HUES64 (cell line): ENCODE data around the gene SCGB1C1.
"Not testable (repeated sequence)": the region's sequence is repeated elsewhere in the genome, so short reads cannot be mapped to it uniquely, and the experiment has no call there.

ENCODE experiments used
- H3K27ac ChIP-seq: 2 replicates; pipeline ENCODE4 v1.7.0; 2013; ENCODE audit warnings: low read depth, low read length, inconsistent platforms
- H3K27me3 ChIP-seq: 2 replicates; pipeline ENCODE4 v1.6.1; 2013; ENCODE audit warnings: mild to moderate bottlenecking, low read length; ENCODE audit not compliant: insufficient read depth
- H3K36me3 ChIP-seq: 2 replicates; pipeline ENCODE4 v1.6.1; 2013; ENCODE audit warnings: mild to moderate bottlenecking, low read length; ENCODE audit not compliant: insufficient read depth
- H3K4me1 ChIP-seq: 2 replicates; pipeline ENCODE4 v1.6.1; 2013; ENCODE audit warnings: mild to moderate bottlenecking, low read length, moderate library complexity; ENCODE audit not compliant: insufficient read depth
- H3K4me3 ChIP-seq: 2 replicates; pipeline ENCODE4 v1.5.1; 2013; ENCODE audit warnings: mild to moderate bottlenecking, low read length, moderate library complexity
- H3K9ac ChIP-seq: 2 replicates; pipeline ENCODE4 v1.6.1; 2013; ENCODE audit warnings: mild to moderate bottlenecking, low read depth, low read length
- H3K9me3 ChIP-seq: 2 replicates; pipeline ENCODE4 v1.6.1; 2013; ENCODE audit warnings: low read depth, low read length; ENCODE audit not compliant: insufficient read depth
- WGBS: fragments of 150-250, 120-280 bp; methylation state at CpG from one replicate; pipeline ENCODE4 v1.1.7; 2013; ENCODE audit warnings: missing lambda C conversion rate; 5-methylcytosine and 5-hydroxymethylcytosine counted together

SCGB1C1 gene

DNA sequence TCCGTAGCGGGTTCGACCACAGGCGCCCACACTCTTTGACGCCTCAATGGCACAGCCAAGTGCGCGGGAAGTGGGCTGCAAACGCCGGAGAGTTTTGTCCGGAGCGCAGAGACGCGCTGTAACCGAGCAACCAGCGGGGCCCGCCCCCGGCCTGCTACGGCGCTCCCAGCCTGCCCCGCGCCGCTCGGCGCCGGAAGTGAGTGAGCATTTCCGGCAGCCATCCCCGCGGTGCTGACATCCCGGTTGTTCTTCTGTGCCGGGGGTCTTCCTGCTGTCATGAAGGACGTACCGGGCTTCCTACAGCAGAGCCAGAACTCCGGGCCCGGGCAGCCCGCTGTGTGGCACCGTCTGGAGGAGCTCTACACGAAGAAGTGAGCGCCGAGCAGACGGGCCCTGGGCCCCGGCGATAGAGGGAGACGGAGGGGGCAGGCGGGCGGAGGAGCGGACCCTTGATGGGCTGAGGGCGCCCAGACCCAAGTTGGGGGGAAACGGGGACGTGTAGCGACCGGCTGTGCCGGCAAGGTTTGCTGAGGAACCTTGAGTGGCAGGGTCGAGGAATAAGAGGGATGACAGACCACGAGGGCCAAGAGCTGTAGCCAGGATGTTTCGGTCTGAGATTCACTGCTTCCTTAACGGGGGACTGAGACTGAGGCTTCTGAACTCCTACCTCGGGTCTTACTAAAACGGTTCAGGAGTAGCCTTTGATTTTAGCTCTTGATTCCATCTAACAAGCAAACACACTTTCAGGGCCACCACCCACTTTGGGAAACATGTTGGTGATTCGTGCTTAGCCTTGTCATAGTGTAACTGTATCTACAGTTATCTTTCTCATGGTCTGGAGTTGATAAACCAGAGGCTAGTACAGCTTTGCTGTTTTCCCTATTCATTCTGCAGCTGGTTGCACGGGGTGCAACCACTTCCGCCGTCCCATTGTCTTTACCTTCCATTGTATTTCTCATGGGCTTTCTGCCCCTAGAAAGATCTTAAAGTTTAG lies 44.2 kb downstream of the SCGB1C1 start, which contains the start of gene PSMD13:
TSS of gene PSMD13 (plus strand) at position 203 of the 994 bp plus-strand sequence. CDS start at position 277, 74 bp downstream.
- peak within 1 kb of the TSS; percentile 90 for H3K4me3 ChIP-seq
- H3K4me1 ChIP-seq, result 0 out of 2 replicates have a peak, but pooled peaks cover 6% of the 10 kb centered on the region
- peak within 1 kb of the TSS; percentile 92 for H3K9ac ChIP-seq
- no peaks in the 10 kb centered on the region for H3K27me3 ChIP-seq
- peak within 1 kb of the TSS; percentile 80 for H3K27ac ChIP-seq
- H3K9me3 ChIP-seq, result no peaks in the 10 kb centered on the region
- 2% methylated on average over 61 of the region's 62 CpGs for WGBS
- peaks cover 36% of the 10 kb centered on the region for H3K36me3 ChIP-seq

DNA sequence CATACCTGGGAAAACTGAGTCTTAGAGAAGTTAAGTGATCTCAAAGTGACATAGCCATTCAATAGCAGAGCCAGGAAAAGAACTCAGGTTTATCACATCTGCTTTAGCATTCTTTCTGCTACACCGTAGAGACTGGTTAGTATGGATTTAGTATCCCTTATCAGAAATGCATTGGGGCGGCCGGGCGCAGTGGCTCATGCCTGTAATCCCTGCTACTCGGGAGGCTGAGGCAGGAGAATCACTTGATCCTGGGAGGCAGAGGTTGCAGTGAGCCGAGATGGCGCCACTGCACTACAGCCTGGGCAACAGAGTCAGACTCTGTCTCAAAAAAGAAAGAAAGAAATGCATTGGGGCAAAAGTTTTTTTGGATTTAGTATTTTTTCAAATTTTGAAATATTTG lies 45.5 kb downstream of the SCGB1C1 start:
- H3K4me1 ChIP-seq, H3K27me3 ChIP-seq, H3K9me3 ChIP-seq, H3K9ac ChIP-seq, H3K27ac ChIP-seq: not testable (repeated sequence)
- WGBS, result 92% methylated on average over 7 of the region's 7 CpGs
- H3K4me3 ChIP-seq, result peak overlapping the region; percentile 83
- peaks cover 43% of the 10 kb centered on the region for H3K36me3 ChIP-seq

DNA sequence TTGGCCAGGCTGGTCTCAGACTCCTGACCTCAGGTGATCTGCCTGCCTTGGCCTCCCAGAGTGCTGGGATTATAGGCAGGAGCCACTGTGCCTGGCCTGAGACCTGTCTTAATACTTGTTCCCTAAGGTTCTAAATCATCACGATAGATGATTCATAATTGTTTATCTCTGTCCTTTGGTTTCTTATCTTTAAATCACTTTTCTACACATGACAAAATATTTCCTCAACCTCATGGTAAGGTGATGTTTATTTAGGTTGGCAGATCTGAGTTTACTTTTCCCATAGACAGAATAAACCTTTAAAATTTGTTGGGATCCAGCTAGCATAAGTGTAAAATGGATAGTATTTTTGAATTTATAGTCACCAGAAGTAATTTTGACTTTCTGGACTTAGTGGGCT lies 47.4 kb downstream of the SCGB1C1 start:
- no peak overlapping the region for H3K27ac ChIP-seq
- 100% methylated on average over 1 of the region's 1 CpG for WGBS
- H3K27me3 ChIP-seq, result no peaks in the 10 kb centered on the region
- H3K9me3 ChIP-seq, result no peaks in the 10 kb centered on the region
- 0 out of 2 replicates have a peak, but pooled peaks cover 6% of the 10 kb centered on the region for H3K4me1 ChIP-seq
- no peak overlapping the region for H3K9ac ChIP-seq
- peaks cover 62% of the 10 kb centered on the region for H3K36me3 ChIP-seq
- H3K4me3 ChIP-seq, result no peak overlapping the region

DNA sequence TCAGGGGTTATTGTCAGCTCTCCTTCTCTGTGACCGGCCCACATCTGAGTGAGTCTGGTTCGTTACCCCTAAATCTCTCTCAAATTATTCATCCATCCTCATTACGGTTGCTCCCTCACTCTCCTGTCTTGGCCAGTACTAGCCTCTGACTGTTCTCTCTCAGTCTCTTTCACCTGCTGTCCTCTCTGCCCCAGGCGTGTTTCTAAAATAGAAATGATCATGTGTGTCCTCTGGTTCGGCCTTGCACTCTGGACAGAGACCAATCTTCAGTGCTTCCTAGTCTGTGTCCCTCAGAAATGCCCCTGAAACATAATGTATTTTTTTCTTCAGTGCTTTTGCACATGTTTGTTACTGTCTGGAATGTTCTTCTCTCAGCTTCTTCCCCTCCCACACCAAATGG lies 48.8 kb downstream of the SCGB1C1 start:
- Histone ChIP-seq H3K27me3 (no peaks in the 10 kb centered on the region), H3K9ac (no peak overlapping the region), H3K4me1 (0 out of 2 replicates have a peak, but pooled peaks cover 6% of the 10 kb centered on the region), H3K4me3 (no peak overlapping the region), H3K27ac (no peak overlapping the region), H3K9me3 (no peaks in the 10 kb centered on the region), H3K36me3 (peaks cover 75% of the 10 kb centered on the region)
- WGBS, result 92% methylated on average over 5 of the region's 5 CpGs
